Kasumi-1 (cell line): Measurements from ENCODE around the gene TMEM163.
"Not testable (repeated sequence)": the region's sequence is repeated elsewhere in the genome, so short reads cannot be mapped to it uniquely, and the experiment has no call there.

Experiments used
- DNase-seq, 2 experiments: peaks; one replicate each; lab custom pipeline; 2025; lab: John Stamatoyannopoulos, UW

Gene TMEM163

GRCh38 chr2:134619250-134619649 is 99.5 kb downstream of the TMEM163 start:
- no peak for DNase-seq

- DNase-seq = not testable (repeated sequence)
Measured at GRCh38 chr2:134615480-134615879, 103.3 kb downstream of the TMEM163 start.

- no peak for DNase-seq
Measured at GRCh38 chr2:134611316-134611715, 107.5 kb downstream of the TMEM163 start.

GRCh38 chr2:134610871-134611270 is 107.9 kb downstream of the TMEM163 start:
- no peak for DNase-seq

- no peak for DNase-seq
Measured at GRCh38 chr2:134609924-134610513, 108.8 kb downstream of the TMEM163 start.

- no peak for DNase-seq
Measured at GRCh38 chr2:134603966-134604365, 114.8 kb downstream of the TMEM163 start.

GRCh38 chr2:134602666-134603065 is 116.1 kb downstream of the TMEM163 start:
- DNase-seq = no peak

GRCh38 chr2:134601264-134601663 is 117.5 kb downstream of the TMEM163 start:
- DNase-seq = no peak

- no peak for DNase-seq
Measured at GRCh38 chr2:134600208-134600607, 118.6 kb downstream of the TMEM163 start.

GRCh38 chr2:134599236-134599635 is 119.6 kb downstream of the TMEM163 start:
- DNase-seq = no peak

GRCh38 chr2:134594399-134594798 is 124.4 kb downstream of the TMEM163 start:
- DNase-seq = no peak

- DNase-seq = no peak
Measured at GRCh38 chr2:134593519-134593918, 125.3 kb downstream of the TMEM163 start.

GRCh38 chr2:134592377-134592776 is 126.4 kb downstream of the TMEM163 start:
- DNase-seq = no peak

- DNase-seq = no peak
Measured at GRCh38 chr2:134591526-134591925, 127.3 kb downstream of the TMEM163 start.

GRCh38 chr2:134590679-134591078 is 128.1 kb downstream of the TMEM163 start:
- no peak for DNase-seq

- DNase-seq = not testable (repeated sequence)
Measured at GRCh38 chr2:134589171-134590083, 129.4 kb downstream of the TMEM163 start.

GRCh38 chr2:134588556-134588955 is 130.2 kb downstream of the TMEM163 start:
- no peak for DNase-seq

- DNase-seq = no peak
Measured at GRCh38 chr2:134586326-134586965, 132.4 kb downstream of the TMEM163 start.

GRCh38 chr2:134583997-134584520 is 134.7 kb downstream of the TMEM163 start:
- DNase-seq = no peak

- DNase-seq = no peak
Measured at GRCh38 chr2:134583462-134583861, 135.3 kb downstream of the TMEM163 start.

- no peak for DNase-seq
Measured at GRCh38 chr2:134582547-134582899, 136.3 kb downstream of the TMEM163 start.

- DNase-seq = no peak
Measured at GRCh38 chr2:134581877-134582546, 136.8 kb downstream of the TMEM163 start.
